OCI-LY7 (cell line): ENCODE measurements around the gene MRPL40.

ENCODE experiments used
- CTCF ChIP-seq: fragments of 200-600 bp; sonication (generic); conservative IDR thresholded peaks from 2 replicates; pipeline ENCODE4 v1.5.1; 2014; ENCODE audit warnings: mild to moderate bottlenecking, antibody characterized with exemption, low read length, moderate library complexity, mixed read lengths
- EZH2phosphoT487 ChIP-seq: fragments of 200-600 bp; sonication (generic); IDR thresholded peaks from 2 replicates; pipeline ENCODE4 v1.6.1; 2018; ENCODE audit warnings: low read depth, borderline replicate concordance, mild to moderate bottlenecking, mixed run types, antibody characterized with exemption, low read length, moderate library complexity, mixed read lengths

GRCh38 chr22:19406846-19407245 lies 25.5 kb upstream of the MRPL40 start:
- TF ChIP-seq EZH2phosphoT487 (no peak), CTCF (no peak)
